ENCODE data around the gene FADS6.

GRCh38 chr17:74916136-74916850 lies 22.9 kb upstream of the FADS6 start:
- TF ChIP-seq, protein P1, sequence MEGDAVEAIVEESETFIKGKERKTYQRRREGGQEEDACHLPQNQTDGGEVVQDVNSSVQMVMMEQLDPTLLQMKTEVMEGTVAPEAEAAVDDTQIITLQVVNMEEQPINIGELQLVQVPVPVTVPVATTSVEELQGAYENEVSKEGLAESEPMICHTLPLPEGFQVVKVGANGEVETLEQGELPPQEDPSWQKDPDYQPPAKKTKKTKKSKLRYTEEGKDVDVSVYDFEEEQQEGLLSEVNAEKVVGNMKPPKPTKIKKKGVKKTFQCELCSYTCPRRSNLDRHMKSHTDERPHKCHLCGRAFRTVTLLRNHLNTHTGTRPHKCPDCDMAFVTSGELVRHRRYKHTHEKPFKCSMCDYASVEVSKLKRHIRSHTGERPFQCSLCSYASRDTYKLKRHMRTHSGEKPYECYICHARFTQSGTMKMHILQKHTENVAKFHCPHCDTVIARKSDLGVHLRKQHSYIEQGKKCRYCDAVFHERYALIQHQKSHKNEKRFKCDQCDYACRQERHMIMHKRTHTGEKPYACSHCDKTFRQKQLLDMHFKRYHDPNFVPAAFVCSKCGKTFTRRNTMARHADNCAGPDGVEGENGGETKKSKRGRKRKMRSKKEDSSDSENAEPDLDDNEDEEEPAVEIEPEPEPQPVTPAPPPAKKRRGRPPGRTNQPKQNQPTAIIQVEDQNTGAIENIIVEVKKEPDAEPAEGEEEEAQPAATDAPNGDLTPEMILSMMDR (optimal IDR thresholded peaks at IDR 0.05 in 1 of 3, IDR thresholded peaks at IDR 0.05 in 1 of 3, conservative IDR thresholded peaks at IDR 0.05 in 1 of 3; ENCODE audit: extremely low read depth in 1 of 3, insufficient read depth in 2 of 3, low read length in 3 of 3) = no peak
- TF ChIP-seq EZH2 (IDR thresholded peaks at IDR 0.05; ENCODE audit: low read length) = no peak

Data from keratinocyte (primary cell).